H54 (cell line): ENCODE measurements around the gene OBSCN.

Experiments
- DNase-seq: peaks from one replicate; pipeline ENCODE4 v3.0.0; 2011; ENCODE audit warnings: low spot score, mixed read lengths; ENCODE audit not compliant: insufficient read length
- FAIRE-seq: peaks from 3 replicates; lab custom pipeline; 2011; peaks lifted over from hg19 to GRCh38; lab: Jason Lieb, UNC
- POLR2A ChIP-seq: IDR thresholded peaks from 2 replicates; pipeline ENCODE4 v1.6.1; 2011; ENCODE audit warnings: low read depth, mild to moderate bottlenecking, low read length

Gene OBSCN

DNA sequence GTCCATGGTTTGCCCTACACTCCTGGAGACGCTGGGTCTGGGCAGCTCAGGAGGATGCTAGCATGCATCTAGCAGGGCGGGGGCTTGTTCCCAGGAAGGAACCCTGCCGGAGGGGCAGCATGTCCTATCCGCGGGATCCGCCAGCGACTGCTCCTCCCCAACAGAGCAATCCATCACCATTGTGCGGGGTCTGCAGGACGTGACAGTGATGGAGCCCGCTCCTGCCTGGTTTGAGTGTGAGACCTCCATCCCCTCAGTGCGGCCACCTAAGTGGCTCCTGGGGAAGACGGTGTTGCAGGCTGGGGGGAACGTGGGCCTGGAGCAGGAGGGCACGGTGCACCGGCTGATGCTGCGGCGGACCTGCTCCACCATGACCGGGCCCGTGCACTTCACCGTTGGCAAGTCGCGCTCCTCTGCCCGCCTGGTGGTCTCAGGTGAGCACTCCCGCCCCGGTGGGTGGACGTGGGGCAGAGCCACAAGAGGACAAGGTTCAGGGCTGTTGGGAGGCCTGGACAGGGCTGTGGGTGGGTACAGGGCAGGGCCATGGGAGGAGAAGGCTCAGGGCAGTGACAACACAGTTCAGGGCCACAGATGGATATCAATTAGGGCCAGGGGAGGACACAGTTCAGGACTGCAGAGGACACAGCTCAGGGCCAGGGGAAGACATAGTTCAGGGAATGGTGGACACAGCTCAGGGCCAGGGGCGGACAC lies 71.3 kb downstream of the OBSCN start:
- TF ChIP-seq POLR2A, result no peak
- DNase-seq (no peak), FAIRE-seq (no peak)

DNA sequence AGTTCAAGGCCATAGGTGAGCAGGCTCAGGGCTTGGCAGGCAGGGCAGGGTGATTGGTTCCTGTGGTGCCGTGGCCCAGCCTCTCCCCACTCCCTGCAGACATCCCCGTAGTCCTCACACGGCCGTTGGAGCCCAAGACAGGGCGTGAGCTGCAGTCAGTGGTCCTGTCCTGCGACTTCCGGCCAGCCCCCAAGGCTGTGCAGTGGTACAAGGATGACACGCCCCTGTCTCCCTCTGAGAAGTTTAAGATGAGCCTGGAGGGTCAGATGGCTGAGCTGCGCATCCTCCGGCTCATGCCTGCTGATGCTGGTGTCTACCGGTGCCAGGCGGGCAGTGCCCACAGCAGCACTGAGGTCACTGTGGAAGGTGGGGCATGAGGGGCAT lies 71.9 kb downstream of the OBSCN start:
- no peak for TF ChIP-seq POLR2A
- DNase-seq, result no peak
- FAIRE-seq, result no peak

DNA sequence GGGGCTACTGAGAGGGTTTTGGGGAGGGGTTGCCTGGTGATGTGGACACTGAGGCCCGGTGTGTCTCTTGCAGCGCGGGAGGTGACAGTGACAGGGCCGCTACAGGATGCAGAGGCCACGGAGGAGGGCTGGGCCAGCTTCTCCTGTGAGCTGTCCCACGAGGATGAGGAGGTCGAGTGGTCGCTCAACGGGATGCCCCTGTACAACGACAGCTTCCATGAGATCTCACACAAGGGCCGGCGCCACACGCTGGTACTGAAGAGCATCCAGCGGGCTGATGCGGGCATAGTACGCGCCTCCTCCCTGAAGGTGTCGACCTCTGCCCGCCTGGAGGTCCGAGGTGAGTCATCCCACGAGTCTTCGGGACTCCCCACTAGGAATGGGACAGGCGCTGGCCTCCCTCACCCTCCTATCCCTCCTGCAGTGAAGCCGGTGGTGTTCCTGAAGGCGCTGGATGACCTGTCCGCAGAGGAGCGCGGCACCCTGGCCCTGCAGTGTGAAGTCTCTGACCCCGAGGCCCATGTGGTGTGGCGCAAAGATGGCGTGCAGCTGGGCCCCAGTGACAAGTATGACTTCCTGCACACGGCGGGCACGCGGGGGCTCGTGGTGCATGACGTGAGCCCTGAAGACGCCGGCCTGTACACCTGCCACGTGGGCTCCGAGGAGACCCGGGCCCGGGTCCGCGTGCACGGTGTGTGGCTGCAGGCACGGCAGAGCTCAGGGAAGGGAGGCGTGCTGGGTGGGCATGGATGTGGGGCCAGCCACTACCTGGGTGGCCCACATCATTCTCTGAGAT lies 72.5 kb downstream of the OBSCN start:
- DNase-seq (no peak), FAIRE-seq (no peak)
- TF ChIP-seq POLR2A, result no peak

DNA sequence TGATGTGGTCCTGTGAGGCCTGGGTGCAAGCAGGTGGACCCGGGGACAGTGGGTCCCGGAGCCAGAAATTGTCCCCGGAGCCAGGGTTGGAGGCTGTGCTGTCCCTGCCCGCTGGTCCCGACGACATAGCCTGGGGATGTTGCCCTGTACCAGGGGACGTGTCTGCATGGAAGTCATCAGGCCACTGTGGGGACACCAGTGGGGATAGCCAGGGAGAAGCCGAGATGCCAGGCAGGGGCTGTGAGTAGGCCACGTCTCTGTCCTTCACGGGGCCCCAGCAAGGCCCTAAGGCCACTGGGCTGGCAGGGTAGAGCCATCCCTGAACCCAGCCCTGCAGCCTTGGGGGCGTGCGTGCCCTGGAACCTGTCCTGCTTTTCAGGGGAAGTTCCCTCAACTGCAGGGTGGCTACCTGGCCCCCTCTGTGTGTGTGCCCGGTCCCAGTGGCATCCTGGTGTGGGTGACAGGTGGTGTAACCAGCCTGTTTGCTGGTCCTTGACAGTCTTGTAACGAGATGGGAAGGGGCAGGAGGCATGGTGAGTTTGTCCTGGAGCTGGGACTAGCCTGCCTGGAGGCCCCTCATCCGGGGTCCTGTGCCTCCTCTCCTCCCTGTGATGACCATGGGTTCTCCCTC lies 73.2 kb downstream of the OBSCN start:
- FAIRE-seq, result no peak
- TF ChIP-seq POLR2A, result no peak
- no peak for DNase-seq

DNA sequence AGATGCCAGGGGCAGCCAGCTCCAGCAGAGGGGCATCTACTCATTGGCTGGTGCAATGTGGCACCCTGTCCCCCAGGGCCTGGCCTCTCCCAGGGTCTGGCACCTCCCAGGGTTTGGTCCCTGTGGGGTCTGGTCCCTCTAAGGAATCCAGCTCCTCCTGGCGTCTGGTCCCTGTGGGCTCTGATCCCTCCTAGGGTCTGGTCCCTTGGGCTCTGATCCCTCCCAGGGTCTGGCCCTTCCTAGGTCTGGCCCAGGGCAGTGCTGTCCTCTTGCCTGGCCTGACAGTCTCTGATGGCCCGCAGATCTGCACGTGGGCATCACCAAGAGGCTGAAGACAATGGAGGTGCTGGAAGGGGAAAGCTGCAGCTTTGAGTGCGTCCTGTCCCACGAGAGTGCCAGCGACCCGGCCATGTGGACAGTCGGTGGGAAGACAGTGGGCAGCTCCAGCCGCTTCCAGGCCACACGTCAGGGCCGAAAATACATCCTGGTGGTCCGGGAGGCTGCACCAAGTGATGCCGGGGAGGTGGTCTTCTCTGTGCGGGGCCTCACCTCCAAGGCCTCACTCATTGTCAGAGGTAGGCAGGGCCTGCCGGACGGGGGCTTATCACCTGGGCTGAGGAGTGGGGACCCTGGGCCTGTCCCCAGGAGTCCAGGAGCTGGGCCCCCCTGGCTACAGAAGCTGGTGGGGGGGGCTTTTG lies 73.9 kb downstream of the OBSCN start:
- FAIRE-seq (no peak), DNase-seq (no peak)
- TF ChIP-seq POLR2A, result no peak

DNA sequence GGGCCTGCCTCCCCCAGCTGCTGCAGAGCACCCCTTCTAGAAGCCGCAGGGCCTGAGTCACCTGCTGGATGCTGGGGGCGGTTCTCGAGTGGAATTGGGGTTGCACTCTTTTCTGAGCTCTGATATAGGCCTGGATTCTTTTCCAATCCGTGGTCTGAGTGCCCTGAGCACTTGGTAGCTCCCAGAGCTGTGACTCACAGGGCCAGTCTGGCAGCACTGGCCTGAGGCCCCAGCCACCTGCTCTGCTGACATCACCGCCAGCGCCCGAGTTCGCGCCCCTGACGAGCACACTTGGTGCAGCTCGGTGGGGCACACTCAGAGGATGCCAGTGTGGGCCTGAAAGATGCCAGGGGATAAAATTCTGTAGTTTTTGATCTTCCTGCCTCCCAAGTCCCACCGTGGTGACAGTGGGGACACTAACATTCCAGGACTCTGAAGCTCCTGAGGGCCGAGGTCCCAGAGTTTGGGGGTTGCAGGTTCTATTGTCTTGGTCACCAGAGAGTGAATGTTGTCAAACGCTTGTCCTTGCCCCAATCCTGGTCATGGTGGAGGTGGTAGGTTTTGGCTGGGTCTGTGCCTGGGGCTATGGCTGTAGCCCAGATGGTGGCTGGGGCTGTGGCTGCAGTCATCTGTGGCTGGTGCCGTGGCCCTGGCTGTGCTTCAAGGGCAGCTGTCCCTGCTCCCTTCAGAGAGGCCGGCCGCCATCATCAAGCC lies 74.6 kb downstream of the OBSCN start:
- FAIRE-seq (no peak), DNase-seq (peak; percentile 83)
- TF ChIP-seq POLR2A, result no peak

DNA sequence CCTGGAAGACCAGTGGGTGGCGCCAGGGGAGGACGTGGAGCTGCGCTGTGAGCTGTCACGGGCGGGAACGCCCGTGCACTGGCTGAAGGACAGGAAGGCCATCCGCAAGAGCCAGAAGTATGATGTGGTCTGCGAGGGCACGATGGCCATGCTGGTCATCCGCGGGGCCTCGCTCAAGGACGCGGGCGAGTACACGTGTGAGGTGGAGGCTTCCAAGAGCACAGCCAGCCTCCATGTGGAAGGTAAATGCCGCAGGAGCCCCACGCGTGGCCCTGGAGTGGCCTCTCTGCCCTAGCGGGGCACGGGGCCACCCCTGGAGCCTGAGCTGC lies 75.2 kb downstream of the OBSCN start:
- TF ChIP-seq POLR2A, result no peak
- DNase-seq (no peak), FAIRE-seq (no peak)

DNA sequence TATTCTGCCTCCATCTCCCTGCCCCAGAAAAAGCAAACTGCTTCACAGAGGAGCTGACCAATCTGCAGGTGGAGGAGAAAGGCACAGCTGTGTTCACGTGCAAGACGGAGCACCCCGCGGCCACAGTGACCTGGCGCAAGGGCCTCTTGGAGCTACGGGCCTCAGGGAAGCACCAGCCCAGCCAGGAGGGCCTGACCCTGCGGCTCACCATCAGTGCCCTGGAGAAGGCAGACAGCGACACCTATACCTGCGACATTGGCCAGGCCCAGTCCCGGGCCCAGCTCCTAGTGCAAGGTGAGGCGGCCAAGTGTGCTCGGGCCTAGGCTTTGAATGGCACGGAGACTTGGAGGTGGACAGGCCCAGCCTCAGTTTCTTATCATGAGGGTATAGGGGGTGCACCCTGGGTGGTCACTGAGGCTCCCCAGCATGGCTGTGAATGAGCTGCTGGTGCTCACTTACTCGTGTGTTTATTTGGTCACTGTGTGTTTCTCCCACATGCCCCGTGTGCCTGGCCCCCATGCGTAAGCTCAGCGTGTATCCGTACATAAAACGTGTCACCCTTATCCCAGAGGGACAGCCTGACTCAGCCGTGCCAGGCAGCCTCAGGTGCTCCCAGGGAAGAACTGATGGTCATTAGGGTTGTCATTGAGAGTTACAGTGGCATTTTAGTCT lies 75.8 kb downstream of the OBSCN start:
- no peak for TF ChIP-seq POLR2A
- FAIRE-seq (no peak), DNase-seq (no peak)

DNA sequence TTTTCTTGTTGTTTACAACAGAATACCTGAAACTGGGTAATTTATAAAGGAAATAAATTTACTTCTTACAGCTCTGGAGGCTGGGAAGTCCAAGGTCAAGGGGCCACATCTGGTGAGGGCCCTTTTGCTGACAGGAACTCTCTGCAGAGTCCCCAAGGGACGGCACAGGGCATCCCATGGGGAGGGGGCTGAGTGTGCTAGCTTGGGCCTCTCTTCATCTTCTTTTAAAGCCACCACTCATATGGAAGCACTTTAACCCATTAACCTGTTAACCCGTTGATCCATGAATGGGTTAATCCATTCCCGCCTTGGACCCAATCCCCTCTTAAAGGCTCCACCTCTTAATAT lies 76.3 kb downstream of the OBSCN start:
- FAIRE-seq (no peak), DNase-seq (no peak)
- TF ChIP-seq POLR2A, result no peak

DNA sequence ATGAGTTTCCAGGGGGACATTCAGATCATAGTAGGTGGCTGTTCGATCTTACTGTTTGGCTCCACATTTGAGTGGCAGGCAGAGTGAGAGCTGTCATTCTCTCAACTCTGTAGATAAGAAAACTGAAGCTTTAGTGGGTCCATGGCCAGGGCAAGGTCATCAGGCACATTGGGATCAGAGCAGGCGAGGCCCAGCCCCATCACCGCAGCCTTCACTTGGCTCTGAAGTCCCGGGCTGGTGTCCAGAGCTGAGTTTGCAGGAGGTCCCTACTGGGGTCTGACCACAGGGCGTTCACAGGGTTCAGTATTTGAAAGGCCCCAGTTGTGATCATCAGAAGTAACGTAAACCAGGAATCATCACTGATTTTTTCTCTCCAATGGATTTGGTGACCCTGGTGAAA lies 76.7 kb downstream of the OBSCN start:
- no peak for FAIRE-seq
- no peak for TF ChIP-seq POLR2A
- DNase-seq, result no peak

DNA sequence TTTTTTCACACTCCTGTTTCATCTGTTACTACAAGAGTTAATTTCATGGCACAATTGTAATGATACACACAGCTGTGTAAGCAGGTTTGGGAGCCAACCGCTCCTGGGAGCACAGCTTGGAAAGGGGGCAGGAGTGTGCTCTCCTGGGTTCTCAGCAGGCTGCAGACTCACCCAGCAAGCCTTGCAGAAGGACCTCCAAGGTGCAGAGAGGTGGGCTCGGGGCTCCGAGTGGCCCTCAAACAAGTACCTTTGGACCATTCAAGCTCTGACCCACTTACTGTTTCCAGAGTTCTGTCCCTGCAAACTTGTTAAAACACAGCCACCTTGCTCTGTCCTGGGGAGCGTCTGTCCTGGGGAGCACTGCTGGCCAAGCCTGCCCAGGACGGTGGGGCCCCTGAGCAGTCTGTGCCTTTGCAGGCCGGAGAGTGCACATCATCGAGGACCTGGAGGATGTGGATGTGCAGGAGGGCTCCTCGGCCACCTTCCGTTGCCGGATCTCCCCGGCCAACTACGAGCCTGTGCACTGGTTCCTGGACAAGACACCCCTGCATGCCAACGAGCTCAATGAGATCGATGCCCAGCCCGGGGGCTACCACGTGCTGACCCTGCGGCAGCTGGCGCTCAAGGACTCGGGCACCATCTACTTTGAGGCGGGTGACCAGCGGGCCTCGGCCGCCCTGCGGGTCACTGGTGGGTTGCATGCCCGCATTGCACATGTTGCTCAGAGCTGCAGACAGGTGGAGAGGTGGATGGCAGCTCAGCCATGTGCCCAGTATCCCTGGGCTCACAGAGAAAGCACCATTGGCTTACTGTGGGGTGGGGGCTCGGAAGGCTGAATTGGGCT lies 78.0 kb downstream of the OBSCN start:
- FAIRE-seq, result no peak
- no peak for DNase-seq
- no peak for TF ChIP-seq POLR2A

DNA sequence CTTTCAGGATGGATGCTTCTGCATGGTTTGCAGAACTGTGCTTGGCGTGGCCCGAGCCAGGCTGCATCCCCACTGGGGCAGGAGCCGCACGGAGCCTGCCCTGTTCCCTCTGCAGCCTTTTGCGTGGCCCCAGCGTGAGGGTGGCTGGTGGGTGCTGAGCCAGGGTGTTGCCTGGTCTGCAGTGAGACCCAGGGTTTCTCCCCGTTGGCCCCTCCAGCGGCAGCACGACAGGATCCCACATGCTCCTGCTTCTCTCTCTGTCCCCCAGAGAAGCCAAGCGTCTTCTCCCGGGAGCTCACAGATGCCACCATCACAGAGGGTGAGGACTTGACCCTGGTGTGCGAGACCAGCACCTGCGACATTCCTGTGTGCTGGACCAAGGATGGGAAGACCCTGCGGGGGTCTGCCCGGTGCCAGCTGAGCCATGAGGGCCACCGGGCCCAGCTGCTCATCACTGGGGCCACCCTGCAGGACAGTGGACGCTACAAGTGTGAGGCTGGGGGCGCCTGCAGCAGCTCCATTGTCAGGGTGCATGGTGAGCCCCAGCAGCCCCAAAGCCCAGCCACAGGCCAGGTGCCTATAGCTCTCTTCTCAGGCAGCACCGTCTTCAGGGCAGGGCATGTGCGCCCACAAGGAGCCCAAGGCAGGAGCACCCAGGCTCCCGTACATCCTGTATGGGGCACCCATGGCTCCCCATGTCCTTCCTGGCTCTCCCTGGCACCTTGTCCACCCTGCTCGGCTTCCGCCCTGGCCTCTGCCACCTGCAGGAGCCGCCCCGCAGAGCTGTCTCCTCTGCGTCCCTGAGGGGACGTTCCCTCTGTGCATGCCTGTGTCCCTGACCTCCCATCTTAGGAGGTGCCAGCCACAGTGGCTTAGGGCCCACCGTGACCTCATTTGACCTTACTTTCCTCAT lies 78.9 kb downstream of the OBSCN start:
- DNase-seq, result no peak
- no peak for TF ChIP-seq POLR2A
- no peak for FAIRE-seq
